ENCODE measurements around the gene RNF11.

The RNF11 gene

DNA sequence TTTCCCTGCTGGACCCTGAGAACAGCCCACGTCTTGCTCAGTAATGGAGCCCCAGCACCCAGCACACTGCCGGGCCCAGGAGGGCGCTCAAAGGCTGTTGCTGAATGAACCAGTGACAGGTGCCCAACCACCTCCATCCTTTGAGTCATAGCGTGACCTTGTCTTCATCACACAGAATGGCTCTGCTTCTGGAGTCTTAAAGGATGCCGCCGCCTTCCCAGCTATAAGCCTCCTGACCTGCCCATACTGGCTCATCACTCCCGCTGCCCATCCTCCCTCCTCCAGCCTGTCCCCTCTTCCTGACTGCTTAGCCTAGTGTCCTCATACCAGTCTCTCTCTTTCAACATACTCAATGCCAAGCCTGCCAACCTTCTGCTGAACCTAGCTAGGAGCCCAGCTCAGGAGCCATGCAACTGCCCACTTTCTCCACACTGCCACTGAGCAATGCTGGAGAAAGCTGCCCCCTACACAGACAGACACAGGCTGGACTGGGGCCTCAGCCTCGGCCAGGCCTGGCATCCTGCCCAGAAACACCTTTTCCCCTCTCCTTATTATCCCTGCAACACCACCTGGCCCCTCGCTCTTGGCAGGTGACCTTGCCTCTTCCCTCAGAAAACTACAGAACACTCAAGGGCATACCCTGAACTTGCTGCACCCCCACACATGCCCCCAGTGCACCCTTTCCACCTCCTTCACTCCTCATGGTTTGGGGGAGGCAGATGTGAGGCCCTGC is 80.2 kb downstream of the RNF11 start:
- no peak for DNase-seq

DNA sequence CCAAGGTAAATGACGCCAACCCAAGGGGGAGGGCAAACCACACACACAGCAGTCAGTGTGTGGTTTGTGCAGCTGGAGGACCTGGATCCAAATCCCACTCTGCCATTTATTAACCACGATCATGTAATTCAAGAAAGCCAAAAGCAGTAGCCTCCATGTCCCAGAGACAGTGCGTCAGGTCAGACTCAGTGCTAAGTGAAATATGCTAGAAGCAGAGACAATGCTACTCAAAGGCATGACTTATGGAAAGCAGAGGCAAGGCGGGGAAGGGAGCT is 80.7 kb downstream of the RNF11 start:
- DNase-seq: no peak

- no peak for DNase-seq
Observed at GRCh38 chr1:51317798-51318197, 81.7 kb downstream of the RNF11 start.

DNA sequence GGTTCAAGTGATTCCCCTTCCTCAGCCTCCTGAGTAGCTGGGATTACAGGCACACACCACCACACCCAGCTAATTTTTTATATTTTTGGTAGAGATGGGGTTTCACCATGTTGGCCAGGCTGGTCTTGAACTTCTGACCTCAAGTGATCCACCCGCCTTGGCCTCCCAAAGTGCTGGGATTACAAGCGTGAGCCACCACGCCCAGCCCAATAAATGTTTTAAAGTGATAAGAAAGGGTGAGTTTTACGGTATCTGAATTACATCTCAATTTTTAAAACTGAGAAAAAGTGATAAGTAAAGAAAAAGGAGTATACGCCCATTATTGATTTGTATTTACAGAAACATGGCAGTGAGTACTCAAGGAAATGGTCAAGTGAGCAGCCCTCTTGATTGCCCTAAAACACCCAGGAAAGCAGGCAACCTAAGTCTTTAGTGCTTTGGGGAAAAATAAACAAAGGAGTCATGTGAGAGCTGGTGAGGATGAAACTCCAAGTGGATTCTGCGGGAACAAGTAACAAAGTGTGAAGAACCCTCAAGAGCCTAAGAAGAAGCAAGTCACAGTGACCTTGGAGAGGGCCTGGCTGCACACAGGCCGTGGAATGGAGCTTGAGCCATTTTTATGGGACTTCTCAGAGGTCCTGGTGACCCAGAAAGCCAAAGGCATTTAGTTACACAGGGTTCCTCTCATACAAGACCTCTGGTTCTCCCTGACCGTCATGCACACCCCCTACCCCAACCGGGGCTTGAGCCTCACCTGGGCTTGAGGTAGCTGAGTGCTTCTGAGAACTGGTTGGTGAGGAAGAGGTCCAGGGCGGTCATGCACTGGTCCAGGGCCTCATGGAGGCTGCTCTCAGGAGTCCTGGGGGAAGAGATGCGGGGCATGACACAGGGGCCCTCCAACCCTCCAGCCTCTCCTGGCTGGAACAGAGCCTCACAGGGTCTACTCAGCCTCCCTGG is 85.2 kb downstream of the RNF11 start:
- DNase-seq: no peak

DNA sequence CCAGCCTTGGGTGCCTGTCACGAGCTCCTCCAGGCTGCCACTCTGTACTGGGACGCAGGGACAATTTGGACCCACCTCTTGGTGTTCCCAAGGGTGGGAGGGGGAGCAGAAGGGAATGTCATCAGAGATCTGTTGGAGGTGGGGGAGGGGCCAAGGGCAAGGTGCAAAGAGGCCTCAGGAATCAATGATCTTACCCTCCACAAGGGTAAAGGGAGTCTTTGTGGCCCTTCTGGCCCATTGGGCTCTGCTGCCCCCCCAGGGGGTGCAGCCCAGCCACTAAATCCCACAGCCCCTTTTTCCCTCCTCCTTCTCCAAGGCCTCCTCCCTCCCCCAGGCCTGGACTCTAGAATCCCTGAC is 85.8 kb downstream of the RNF11 start:
- no peak for DNase-seq

- no peak for DNase-seq
Observed at GRCh38 chr1:51322417-51323101, 86.5 kb downstream of the RNF11 start.

Data from NCI-H446 treated with DMSO at 0.1 percent for 48 hours (cell line).